BLaER1 treated with 17β-estradiol and CSF1 and Interleukin-3, amounts not matched to agents 10 nM and 100 nM (cell line): ENCODE data around the gene NR2F6.

Experiments used
- H3K27ac ChIP-seq, 11 experiments: shearing (Covaris generic); formaldehyde crosslinking; 2 replicates each; pipeline ENCODE4 v1.8.1; 2022
- H3K27me3 ChIP-seq, 11 experiments: shearing (Covaris generic); formaldehyde crosslinking; 2 replicates each; pipeline ENCODE4 v1.8.1; 2022
- H3K36me3 ChIP-seq, 11 experiments: shearing (Covaris generic); formaldehyde crosslinking; 2 replicates each; pipeline ENCODE4 v1.8.1; 2022
- H3K4me1 ChIP-seq, 10 experiments: shearing (Covaris generic); formaldehyde crosslinking; 2 replicates each; pipeline ENCODE4 v1.8.1; 2022
- H3K4me2 ChIP-seq, 11 experiments: shearing (Covaris generic); formaldehyde crosslinking; 2 replicates each; pipeline ENCODE4 v1.8.1; 2022
- H3K4me3 ChIP-seq, 10 experiments: shearing (Covaris generic); formaldehyde crosslinking; 2 replicates each; pipeline ENCODE4 v1.8.1; 2022
- H3K9ac ChIP-seq, 11 experiments: shearing (Covaris generic); formaldehyde crosslinking; 2 replicates each; pipeline ENCODE4 v1.8.1; 2022
- H3K9me3 ChIP-seq, 11 experiments: shearing (Covaris generic); formaldehyde crosslinking; replicated peaks in 1 of 11; 2 replicates each; pipeline ENCODE4 v1.8.1; 2022
- H4K20me1 ChIP-seq, 11 experiments: shearing (Covaris generic); formaldehyde crosslinking; 2 replicates each; pipeline ENCODE4 v1.8.1; 2022
- Cebpa-rat ChIP-seq, 11 experiments: shearing (Covaris generic); IDR thresholded peaks; 2 replicates each; pipeline ENCODE4 v1.8.1; 2022

Gene NR2F6

DNA sequence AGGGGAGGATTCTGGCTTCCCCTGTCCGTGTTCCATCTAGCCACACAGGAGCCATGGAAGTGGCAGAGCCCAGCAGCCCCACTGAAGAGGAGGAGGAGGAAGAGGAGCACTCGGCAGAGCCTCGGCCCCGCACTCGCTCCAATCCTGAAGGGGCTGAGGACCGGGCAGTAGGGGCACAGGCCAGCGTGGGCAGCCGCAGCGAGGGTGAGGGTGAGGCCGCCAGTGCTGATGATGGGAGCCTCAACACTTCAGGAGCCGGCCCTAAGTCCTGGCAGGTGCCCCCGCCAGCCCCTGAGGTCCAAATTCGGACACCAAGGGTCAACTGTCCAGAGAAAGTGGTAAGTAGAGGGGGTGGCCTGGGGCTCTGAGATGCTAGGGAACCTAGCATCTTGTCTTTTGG, 23.0 kb upstream of the NR2F6 start:
- peak overlapping the region in 10 of 11 experiments; percentile 83 to 93 (median 88); a peak in 17 of 22 replicates for H3K9ac ChIP-seq

DNA sequence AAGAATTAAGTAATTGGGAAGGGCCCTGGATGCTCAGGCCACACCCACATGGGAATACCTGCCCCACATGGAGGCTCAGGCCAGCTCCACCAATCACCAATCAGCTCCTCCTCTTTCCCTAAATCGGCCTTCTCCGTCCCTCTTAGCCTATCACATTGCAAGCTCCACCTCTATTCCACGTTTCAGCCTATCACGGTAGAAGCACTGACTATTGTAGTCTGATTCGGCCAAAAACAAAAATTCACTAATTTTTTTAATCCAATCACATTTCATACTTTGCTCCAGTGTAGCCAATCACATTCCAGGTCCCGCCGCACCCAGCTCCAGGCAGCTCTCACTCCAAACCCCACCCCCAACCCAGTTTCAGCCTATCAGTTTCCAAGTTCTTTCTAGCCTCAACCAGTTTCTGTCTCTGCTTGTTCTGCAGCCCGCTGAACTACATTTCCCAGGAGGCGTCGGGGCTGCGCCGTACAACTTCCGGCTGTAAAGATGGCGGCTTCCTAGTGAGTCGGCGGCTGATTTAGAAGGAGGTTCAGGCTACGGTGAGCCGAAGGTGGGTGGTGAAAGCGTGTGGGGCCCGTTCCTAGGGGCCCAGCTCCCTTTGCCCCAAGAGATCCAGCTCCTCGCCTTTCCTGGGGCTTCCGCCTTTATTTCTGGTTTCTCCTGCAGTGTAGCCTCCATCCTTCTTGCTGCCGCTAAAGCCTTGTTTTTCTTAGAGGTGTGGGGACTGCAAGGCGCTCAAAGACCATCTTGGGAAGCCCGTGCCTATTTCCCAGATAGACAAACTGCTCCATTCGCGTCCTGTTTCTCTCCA, 21.5 kb upstream of the NR2F6 start, which contains the start of gene BABAM1:
Gene BABAM1, plus strand, starts transcription at position 469 of the 814 bp plus-strand sequence. CDS start 1,364 bp downstream, outside the sequence.
- Histone ChIP-seq H3K36me3 (peaks cover 23 to 38% (median 35%) of the 10 kb centered on the region in 11 experiments), H3K27me3 (no peaks in the 10 kb centered on the region), H3K27ac (peak within 1 kb of the TSS; percentile 46 to 91 (median 85)), H3K9ac (peak within 1 kb of the TSS; percentile 83 to 93 (median 88)), H3K4me3 (peak within 1 kb of the TSS; percentile 75 to 96 (median 90)), H3K4me1 (peaks cover 34 to 55% (median 46%) of the 10 kb centered on the region in 10 experiments), H3K9me3 (no peaks in the 10 kb centered on the region), H3K4me2 (peak within 1 kb of the TSS; percentile 89 to 100 (median 97)), H4K20me1 (no peaks in the 10 kb centered on the region)
- TF ChIP-seq Cebpa-rat (IDR thresholded peaks at IDR 0.05) = no peak

More for the DNA sequence above, 23.0 kb upstream of the NR2F6 start:
- peak overlapping the region; percentile 89 to 100 (median 97) for H3K4me2 ChIP-seq
- H3K4me3 ChIP-seq = peak overlapping the region in 7 of 10 experiments; percentile 75 to 94 (median 91); a peak in 9 of 20 replicates
- no peaks in the 10 kb centered on the region for H3K27me3 ChIP-seq
- no peaks in the 10 kb centered on the region for H4K20me1 ChIP-seq
- peak overlapping the region in 10 of 11 experiments; percentile 75 to 91 (median 85); a peak in 20 of 22 replicates for H3K27ac ChIP-seq
- no peaks in the 10 kb centered on the region for H3K9me3 ChIP-seq
- peaks cover 34 to 54% (median 48%) of the 10 kb centered on the region in 10 experiments for H3K4me1 ChIP-seq
- no peak for TF ChIP-seq Cebpa-rat (IDR thresholded peaks at IDR 0.05)
- H3K36me3 ChIP-seq = peaks cover 32 to 53% (median 48%) of the 10 kb centered on the region in 11 experiments

DNA sequence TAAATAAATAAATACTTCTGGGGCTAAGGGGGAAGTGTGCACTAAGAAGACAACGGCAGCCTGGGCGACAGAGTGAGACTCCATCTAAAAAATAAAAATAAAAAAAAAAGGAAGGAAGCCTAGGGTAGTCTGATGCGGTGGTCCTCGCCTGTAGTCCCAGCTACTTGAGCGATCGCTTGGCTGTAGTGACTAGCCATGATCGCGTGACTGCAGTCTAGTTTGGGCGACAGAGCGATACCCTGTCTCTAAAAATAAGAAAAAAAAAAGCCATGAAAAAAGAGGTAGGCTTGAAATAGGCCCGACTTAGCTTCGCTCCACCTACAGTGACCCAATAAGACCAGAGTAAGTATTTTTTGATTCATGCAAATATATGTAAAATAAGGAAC, 20.9 kb upstream of the NR2F6 start:
- TF ChIP-seq Cebpa-rat (IDR thresholded peaks at IDR 0.05) = no peak
- peaks cover 17 to 32% (median 29%) of the 10 kb centered on the region in 11 experiments for H3K36me3 ChIP-seq
- H3K4me1 ChIP-seq = peaks cover 34 to 49% (median 43%) of the 10 kb centered on the region in 10 experiments
- peak overlapping the region; percentile 24 to 80 (median 64); a peak in 20 of 22 replicates for H3K27ac ChIP-seq
- H3K9ac ChIP-seq = peak overlapping the region in 8 of 11 experiments; percentile 35 to 62 (median 54); a peak in 14 of 22 replicates
- H3K4me2 ChIP-seq = peak overlapping the region; percentile 38 to 71 (median 58)
- no peaks in the 10 kb centered on the region for H3K9me3 ChIP-seq
- H3K27me3 ChIP-seq = no peaks in the 10 kb centered on the region
- H4K20me1 ChIP-seq = no peaks in the 10 kb centered on the region
- H3K4me3 ChIP-seq = peak overlapping the region in 8 of 10 experiments; percentile 24 to 47 (median 39); a peak in 13 of 20 replicates

DNA sequence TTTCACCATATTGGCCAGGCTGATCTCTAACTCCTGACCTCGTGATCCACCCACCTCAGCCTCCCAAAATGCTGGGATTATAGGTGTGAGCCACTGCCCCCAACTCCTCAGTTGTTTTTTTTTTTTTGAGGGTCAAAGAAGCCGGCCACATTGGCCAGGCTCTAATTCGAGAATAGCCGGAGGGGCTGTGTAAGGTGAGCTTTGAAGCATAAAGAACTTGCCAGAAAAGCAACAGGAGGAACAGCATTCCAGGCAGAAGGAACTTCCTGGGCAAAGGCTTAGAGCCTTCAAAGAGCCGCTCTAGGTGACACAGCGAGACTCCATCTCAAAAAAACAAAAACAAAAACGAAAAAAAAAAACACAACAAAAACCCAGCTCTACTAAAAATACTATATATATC, 20.3 kb upstream of the NR2F6 start:
- peak overlapping the region in 2 of 10 experiments; percentile 40 to 41; a peak in 2 of 20 replicates for H3K4me3 ChIP-seq
- H3K4me2 ChIP-seq = peak overlapping the region; percentile 38 to 71 (median 58)
- peak overlapping the region in 10 of 11 experiments; percentile 25 to 80 (median 66); a peak in 20 of 22 replicates for H3K27ac ChIP-seq
- H3K9me3 ChIP-seq = no peaks in the 10 kb centered on the region
- peaks cover 34 to 48% (median 41%) of the 10 kb centered on the region in 10 experiments for H3K4me1 ChIP-seq
- no peaks in the 10 kb centered on the region for H4K20me1 ChIP-seq
- peaks cover 12 to 26% (median 23%) of the 10 kb centered on the region in 11 experiments for H3K36me3 ChIP-seq
- H3K9ac ChIP-seq = peak overlapping the region in 8 of 11 experiments; percentile 35 to 62 (median 54); a peak in 13 of 22 replicates
- no peak for TF ChIP-seq Cebpa-rat (IDR thresholded peaks at IDR 0.05)
- no peaks in the 10 kb centered on the region for H3K27me3 ChIP-seq

DNA sequence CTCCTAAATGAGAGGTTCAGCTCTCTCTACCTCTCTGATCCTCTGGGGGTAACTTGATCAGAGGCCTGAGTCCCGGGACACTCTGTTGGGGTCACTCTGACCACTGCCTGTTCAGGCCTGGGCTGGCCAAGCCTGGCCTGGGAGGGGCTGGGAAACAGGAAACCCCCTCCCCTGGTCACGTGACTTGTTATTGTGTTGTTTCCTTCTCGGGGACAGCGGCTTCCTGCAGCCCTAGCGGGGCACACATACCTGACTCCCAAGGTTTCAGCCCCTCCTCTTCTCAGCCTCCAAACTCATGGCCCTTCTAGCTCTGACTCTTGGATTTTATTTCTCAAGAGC, 18.9 kb upstream of the NR2F6 start, which contains the start of gene USHBP1:
Gene USHBP1, minus strand, starts transcription at position 105 of the 339 bp plus-strand sequence. CDS start 446 bp downstream, outside the sequence.
- Histone ChIP-seq H3K9me3 (no peaks in the 10 kb centered on the region), H3K4me1 (peaks cover 34 to 54% (median 41%) of the 10 kb centered on the region in 10 experiments), H3K27me3 (no peaks in the 10 kb centered on the region), H3K27ac (peak within 1 kb of the TSS in 7 of 11 experiments; percentile 6 to 46 (median 32); a peak in 8 of 22 replicates), H3K4me3 (no peak within 1 kb of the TSS), H4K20me1 (no peaks in the 10 kb centered on the region), H3K4me2 (peak within 1 kb of the TSS; percentile 33 to 70 (median 47); a peak in 21 of 22 replicates), H3K9ac (peak within 1 kb of the TSS in 8 of 11 experiments; percentile 4 to 46 (median 31); a peak in 12 of 22 replicates), H3K36me3 (peaks cover 9 to 12% (median 11%) of the 10 kb centered on the region in 11 experiments; a peak in 20 of 22 replicates)
- no peak for TF ChIP-seq Cebpa-rat (IDR thresholded peaks at IDR 0.05)

DNA sequence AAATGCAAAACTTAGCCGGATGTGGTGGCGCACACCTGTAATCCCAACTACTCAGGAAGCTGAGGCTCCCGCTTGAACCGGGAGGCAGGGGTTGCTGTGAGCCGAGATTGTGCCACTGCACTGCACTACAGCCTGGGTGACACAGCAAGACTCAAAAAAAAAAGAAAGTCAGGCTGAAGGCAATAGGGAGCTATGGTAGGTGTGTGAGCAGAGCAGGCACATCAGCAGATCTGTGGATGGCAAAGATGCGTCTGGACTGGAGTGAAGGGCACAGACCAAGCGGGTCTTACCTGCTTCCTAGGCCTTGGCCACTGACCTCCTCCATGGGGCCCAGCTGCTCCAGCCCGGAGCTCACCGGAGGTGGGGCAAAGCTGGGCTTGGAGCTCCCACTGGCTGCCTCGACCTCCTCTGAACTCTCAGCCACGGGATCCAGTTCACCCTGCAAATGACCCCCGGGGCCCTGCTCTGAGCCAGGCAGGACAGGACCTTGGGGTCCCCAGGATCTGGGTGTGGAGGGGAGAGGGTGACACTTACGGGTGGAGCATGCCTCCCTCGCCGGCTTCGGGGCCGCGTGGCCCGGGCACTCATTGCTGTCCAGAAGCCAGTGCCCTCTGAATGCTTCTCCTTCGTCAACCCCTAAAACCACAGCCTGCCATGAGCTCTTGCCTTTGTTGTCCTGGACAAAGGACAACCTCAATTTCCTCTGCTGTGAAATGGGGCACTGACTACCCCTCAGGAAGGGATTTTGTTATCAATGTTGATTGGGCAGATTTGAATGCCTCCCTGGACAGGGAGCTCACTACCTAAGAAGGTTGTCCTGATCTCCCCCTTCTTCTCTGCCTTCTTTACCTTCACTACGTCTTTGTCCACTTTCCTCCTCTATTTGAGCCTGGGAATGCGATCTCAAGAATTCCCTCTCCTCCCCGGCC, 18.3 kb upstream of the NR2F6 start:
- H4K20me1 ChIP-seq = no peaks in the 10 kb centered on the region
- no peaks in the 10 kb centered on the region for H3K27me3 ChIP-seq
- no peaks in the 10 kb centered on the region for H3K9me3 ChIP-seq
- peak overlapping the region in 7 of 11 experiments; percentile 1 to 46 (median 22); a peak in 7 of 22 replicates for H3K27ac ChIP-seq
- H3K4me3 ChIP-seq = no peak overlapping the region
- H3K36me3 ChIP-seq = peaks cover 3 to 5% (median 4%) of the 10 kb centered on the region in 11 experiments; a peak in 19 of 22 replicates
- peaks cover 33 to 52% (median 40%) of the 10 kb centered on the region in 10 experiments for H3K4me1 ChIP-seq
- peak overlapping the region in 2 of 11 experiments; percentile 10 to 29; a peak in 3 of 22 replicates for H3K9ac ChIP-seq
- peak overlapping the region in 9 of 11 experiments; percentile 33 to 70 (median 50); a peak in 13 of 22 replicates for H3K4me2 ChIP-seq
- TF ChIP-seq Cebpa-rat (IDR thresholded peaks at IDR 0.05) = no peak

DNA sequence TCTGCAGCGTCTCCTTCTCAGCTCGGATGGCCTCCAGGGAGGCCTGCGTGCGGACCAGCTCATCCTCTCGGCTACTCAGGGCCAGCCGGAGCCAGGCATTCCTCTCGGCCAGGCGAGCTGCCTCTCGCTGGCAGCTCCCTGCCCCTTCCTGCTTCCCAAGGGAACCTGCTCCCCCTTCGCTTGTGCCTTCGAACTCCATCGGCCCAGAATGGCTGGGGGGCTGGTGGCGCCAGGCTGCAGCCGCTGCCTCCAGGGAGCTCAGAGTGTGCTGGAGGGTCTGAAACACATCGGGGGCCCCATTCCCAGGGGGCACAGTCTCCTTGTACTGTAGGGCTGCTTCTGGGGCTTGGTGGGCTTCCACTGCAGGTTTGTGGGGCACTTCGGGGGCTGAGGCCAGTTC, 16.8 kb upstream of the NR2F6 start:
- no peaks in the 10 kb centered on the region for H3K36me3 ChIP-seq
- 0 out of 22 replicates have a peak overlapping the region, but pooled peaks of 1 of the 11 experiments have one; percentile 7 for H3K27ac ChIP-seq
- H3K9me3 ChIP-seq = no peaks in the 10 kb centered on the region
- no peaks in the 10 kb centered on the region for H4K20me1 ChIP-seq
- peak overlapping the region in 3 of 11 experiments; percentile 7 to 33 (median 24); a peak in 3 of 22 replicates for H3K9ac ChIP-seq
- peaks cover 20 to 40% (median 28%) of the 10 kb centered on the region in 10 experiments for H3K4me1 ChIP-seq
- no peak for TF ChIP-seq Cebpa-rat (IDR thresholded peaks at IDR 0.05)
- no peak overlapping the region for H3K4me3 ChIP-seq
- no peaks in the 10 kb centered on the region for H3K27me3 ChIP-seq
- H3K4me2 ChIP-seq = no peak overlapping the region

DNA sequence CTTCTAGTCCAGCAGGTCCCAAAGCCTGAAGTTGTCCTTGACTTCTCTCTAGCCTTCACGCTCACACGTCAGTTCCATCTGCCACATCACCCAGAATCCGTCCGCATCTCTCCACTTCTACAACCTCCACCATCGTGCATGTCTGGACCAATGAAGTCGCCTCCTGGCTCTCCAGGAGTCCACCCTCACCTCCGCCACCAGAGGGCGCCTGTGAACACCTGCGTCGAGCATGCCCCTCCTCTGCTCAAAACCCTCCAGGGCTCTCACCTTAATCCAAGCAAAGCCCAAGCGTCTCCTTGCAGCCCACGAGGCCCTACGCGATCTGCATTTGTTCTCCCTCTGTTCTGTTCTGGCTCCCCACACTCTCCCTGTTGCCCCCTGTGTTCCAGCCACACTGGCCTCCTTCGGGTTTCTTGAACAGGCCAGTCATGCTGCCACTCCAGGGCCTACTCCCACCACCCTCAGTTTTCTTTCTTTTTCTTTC, 15.2 kb upstream of the NR2F6 start:
- H3K9ac ChIP-seq = no peak overlapping the region
- no peaks in the 10 kb centered on the region for H4K20me1 ChIP-seq
- peaks cover 12 to 31% (median 19%) of the 10 kb centered on the region in 10 experiments; a peak in 19 of 20 replicates for H3K4me1 ChIP-seq
- peak overlapping the region in 1 of 11 experiments; percentile 7; a peak in 1 of 22 replicates for H3K4me2 ChIP-seq
- H3K27me3 ChIP-seq = no peaks in the 10 kb centered on the region
- no peak overlapping the region for H3K4me3 ChIP-seq
- H3K36me3 ChIP-seq = no peaks in the 10 kb centered on the region
- no peak overlapping the region for H3K27ac ChIP-seq
- no peaks in the 10 kb centered on the region for H3K9me3 ChIP-seq
- TF ChIP-seq Cebpa-rat (IDR thresholded peaks at IDR 0.05) = no peak
